Parathyroid adenoma (tissue), 2 donors: ENCODE results near the gene TERT.

Experiments
- H2AFZ ChIP-seq: fragments of 300-600 bp; sonication (generic); one replicate; pipeline ENCODE4 v1.7.0; 2017; ENCODE audit warnings: antibody characterized with exemption, mild to moderate bottlenecking
- H3K27ac ChIP-seq: fragments of 300-600 bp; sonication (generic); one replicate; pipeline ENCODE4 v1.7.0; 2017
- H3K27me3 ChIP-seq: fragments of 300-600 bp; sonication (generic); one replicate; pipeline ENCODE4 v1.7.0; 2017; ENCODE audit warnings: low read length; ENCODE audit not compliant: control insufficient read depth, insufficient read depth
- H3K36me3 ChIP-seq: fragments of 300-600 bp; sonication (generic); one replicate; pipeline ENCODE4 v1.7.0; 2017; ENCODE audit warnings: low read length; ENCODE audit not compliant: control insufficient read depth, insufficient read depth
- H3K4me1 ChIP-seq: fragments of 300-600 bp; sonication (generic); one replicate; pipeline ENCODE4 v1.7.0; 2017; ENCODE audit warnings: control low read depth
- H3K4me2 ChIP-seq: fragments of 300-600 bp; sonication (generic); one replicate; pipeline ENCODE4 v1.7.0; 2017; ENCODE audit warnings: low read length
- H3K4me3 ChIP-seq: fragments of 300-600 bp; sonication (generic); one replicate; pipeline ENCODE4 v1.7.0; 2017; ENCODE audit warnings: low read depth, low read length
- H3K79me2 ChIP-seq: fragments of 300-600 bp; sonication (generic); one replicate; pipeline ENCODE4 v1.7.0; 2017; ENCODE audit warnings: control low read depth
- H3K9ac ChIP-seq: fragments of 300-600 bp; sonication (generic); one replicate; pipeline ENCODE4 v1.7.0; 2017; ENCODE audit warnings: mild to moderate bottlenecking
- H3K9me3 ChIP-seq: fragments of 300-600 bp; sonication (generic); one replicate; pipeline ENCODE4 v1.7.0; 2017; ENCODE audit warnings: low read length; ENCODE audit not compliant: control insufficient read depth
- TF ChIP-seq, protein P1 (sequence below): fragments of 300-600 bp; sonication (generic); IDR thresholded peaks from one replicate; pipeline ENCODE4 v1.7.0; 2017; ENCODE audit warnings: antibody characterized with exemption, mild to moderate bottlenecking
- donor health status: primary hyperparathyroidism.

The TERT gene

DNA sequence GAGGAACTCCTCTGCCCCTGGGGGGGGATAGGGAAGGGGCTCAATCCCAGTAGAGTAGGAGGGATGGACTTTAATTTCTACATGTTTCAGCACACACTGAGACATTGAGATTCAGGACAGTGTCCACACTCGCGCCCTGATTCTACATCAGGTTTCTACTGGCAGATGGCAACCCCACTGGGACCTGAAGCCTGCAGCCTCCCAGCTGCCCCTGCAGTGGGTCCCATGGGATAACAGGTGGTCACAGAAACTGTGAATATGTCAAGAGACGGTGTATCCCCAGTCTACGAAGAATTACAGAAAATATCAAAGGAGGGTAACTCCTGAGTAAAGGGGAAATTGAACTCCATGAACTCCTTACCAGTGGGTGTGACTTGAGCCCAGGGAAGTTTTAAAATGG, 2.4 kb upstream of the TERT start:
- TF ChIP-seq, protein P1, sequence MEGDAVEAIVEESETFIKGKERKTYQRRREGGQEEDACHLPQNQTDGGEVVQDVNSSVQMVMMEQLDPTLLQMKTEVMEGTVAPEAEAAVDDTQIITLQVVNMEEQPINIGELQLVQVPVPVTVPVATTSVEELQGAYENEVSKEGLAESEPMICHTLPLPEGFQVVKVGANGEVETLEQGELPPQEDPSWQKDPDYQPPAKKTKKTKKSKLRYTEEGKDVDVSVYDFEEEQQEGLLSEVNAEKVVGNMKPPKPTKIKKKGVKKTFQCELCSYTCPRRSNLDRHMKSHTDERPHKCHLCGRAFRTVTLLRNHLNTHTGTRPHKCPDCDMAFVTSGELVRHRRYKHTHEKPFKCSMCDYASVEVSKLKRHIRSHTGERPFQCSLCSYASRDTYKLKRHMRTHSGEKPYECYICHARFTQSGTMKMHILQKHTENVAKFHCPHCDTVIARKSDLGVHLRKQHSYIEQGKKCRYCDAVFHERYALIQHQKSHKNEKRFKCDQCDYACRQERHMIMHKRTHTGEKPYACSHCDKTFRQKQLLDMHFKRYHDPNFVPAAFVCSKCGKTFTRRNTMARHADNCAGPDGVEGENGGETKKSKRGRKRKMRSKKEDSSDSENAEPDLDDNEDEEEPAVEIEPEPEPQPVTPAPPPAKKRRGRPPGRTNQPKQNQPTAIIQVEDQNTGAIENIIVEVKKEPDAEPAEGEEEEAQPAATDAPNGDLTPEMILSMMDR, result no peak
- no peak overlapping the region for H3K4me3 ChIP-seq
- no peaks in the 10 kb centered on the region for H3K36me3 ChIP-seq
- H3K27me3 ChIP-seq, result no peaks in the 10 kb centered on the region
- no peaks in the 10 kb centered on the region for H3K4me1 ChIP-seq
- H3K9me3 ChIP-seq, result no peaks in the 10 kb centered on the region
- H2AFZ ChIP-seq, result no peak overlapping the region
- H3K27ac ChIP-seq, result no peak overlapping the region
- H3K9ac ChIP-seq, result no peak overlapping the region
- H3K4me2 ChIP-seq, result no peak overlapping the region
- no peaks in the 10 kb centered on the region for H3K79me2 ChIP-seq

DNA sequence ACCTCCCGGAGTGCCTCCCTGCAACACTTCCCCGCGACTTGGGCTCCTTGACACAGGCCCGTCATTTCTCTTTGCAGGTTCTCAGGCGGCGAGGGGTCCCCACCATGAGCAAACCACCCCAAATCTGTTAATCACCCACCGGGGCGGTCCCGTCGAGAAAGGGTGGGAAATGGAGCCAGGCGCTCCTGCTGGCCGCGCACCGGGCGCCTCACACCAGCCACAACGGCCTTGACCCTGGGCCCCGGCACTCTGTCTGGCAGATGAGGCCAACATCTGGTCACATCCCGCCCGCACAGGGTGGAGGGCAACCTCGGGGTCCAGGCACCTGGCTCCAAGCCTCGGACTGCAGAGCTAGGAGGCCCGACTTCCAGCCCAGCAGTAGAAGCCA, 776 bp upstream of the TERT start:
- Histone ChIP-seq H3K9ac (no peak overlapping the region), H3K36me3 (no peaks in the 10 kb centered on the region), H3K27me3 (no peaks in the 10 kb centered on the region), H3K4me1 (no peaks in the 10 kb centered on the region), H3K4me2 (no peak overlapping the region), H2AFZ (no peak overlapping the region), H3K9me3 (no peaks in the 10 kb centered on the region), H3K4me3 (no peak overlapping the region), H3K27ac (no peak overlapping the region), H3K79me2 (no peaks in the 10 kb centered on the region)
- TF ChIP-seq, protein P1, result no peak

DNA sequence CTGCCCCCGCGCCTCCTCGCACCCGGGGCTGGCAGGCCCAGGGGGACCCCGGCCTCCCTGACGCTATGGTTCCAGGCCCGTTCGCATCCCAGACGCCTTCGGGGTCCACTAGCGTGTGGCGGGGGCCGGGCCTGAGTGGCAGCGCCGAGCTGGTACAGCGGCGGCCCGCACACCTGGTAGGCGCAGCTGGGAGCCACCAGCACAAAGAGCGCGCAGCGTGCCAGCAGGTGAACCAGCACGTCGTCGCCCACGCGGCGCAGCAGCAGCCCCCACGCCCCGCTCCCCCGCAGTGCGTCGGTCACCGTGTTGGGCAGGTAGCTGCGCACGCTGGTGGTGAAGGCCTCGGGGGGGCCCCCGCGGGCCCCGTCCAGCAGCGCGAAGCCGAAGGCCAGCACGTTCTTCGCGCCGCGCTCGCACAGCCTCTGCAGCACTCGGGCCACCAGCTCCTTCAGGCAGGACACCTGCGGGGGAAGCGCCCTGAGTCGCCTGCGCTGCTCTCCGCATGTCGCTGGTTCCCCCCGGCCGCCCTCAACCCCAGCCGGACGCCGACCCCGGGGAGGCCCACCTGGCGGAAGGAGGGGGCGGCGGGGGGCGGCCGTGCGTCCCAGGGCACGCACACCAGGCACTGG, 548 bp downstream of the TERT start:
- Histone ChIP-seq H3K4me1 (no peaks in the 10 kb centered on the region), H3K27me3 (no peaks in the 10 kb centered on the region), H3K36me3 (no peaks in the 10 kb centered on the region), H3K9me3 (no peaks in the 10 kb centered on the region), H3K79me2 (no peaks in the 10 kb centered on the region), H3K4me2 (no peak overlapping the region), H3K27ac (no peak overlapping the region), H2AFZ (no peak overlapping the region), H3K4me3 (no peak overlapping the region), H3K9ac (no peak overlapping the region)
- TF ChIP-seq, protein P1, result no peak

DNA sequence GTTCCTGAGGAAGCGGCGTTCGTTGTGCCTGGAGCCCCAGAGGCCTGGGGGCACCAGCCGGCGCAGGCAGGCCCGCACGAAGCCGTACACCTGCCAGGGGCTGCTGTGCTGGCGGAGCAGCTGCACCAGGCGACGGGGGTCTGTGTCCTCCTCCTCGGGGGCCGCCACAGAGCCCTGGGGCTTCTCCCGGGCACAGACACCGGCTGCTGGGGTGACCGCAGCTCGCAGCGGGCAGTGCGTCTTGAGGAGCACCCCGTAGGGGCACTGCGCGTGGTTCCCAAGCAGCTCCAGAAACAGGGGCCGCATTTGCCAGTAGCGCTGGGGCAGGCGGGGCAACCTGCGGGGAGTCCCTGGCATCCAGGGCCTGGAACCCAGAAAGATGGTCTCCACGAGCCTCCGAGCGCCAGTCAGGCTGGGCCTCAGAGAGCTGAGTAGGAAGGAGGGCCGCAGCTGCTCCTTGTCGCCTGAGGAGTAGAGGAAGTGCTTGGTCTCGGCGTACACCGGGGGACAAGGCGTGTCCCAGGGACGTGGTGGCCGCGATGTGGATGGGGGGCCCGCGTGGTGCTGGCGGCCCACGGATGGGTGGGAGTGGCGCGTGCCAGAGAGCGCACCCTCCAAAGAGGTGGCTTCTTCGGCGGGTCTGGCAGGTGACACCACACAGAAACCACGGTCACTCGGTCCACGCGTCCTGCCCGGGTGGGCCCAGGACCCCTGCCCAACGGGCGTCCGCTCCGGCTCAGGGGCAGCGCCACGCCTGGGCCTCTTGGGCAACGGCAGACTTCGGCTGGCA, 1.3 kb downstream of the TERT start:
- TF ChIP-seq, protein P1, result no peak
- no peaks in the 10 kb centered on the region for H3K27me3 ChIP-seq
- no peaks in the 10 kb centered on the region for H3K9me3 ChIP-seq
- no peak overlapping the region for H2AFZ ChIP-seq
- no peak overlapping the region for H3K27ac ChIP-seq
- no peaks in the 10 kb centered on the region for H3K4me1 ChIP-seq
- H3K9ac ChIP-seq, result no peak overlapping the region
- no peak overlapping the region for H3K4me2 ChIP-seq
- no peaks in the 10 kb centered on the region for H3K79me2 ChIP-seq
- no peaks in the 10 kb centered on the region for H3K36me3 ChIP-seq
- H3K4me3 ChIP-seq, result no peak overlapping the region
